ENCODE results near the gene PMVK.
A peak's percentile ranks its signal among the peaks of the same experiment; 100 is the strongest.

PMVK gene

DNA sequence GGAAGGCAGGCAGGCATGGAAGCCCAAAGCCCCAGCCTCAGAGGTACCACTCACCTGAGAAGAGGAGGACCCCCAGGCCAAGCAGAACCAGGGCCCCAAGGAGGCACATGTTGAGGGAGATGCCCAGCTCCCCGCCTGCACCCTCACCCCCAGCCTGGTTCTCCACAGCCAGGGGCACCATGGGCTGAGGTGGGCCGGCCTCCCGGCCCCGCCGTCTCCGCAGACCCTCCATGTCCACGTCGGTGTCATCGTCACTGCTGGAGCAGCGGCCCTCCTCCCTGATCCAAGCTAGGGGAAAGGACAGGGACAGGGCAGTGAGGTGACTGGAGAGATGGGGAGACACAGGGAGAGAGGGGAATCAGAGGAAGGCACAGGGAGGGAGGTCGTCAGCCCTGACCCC, 11.6 kb upstream of the PMVK start:
- Histone ChIP-seq H3K27me3 (ENCODE audit: low read depth) (no peaks in the 10 kb centered on the region), H3K9me3 (no peaks in the 10 kb centered on the region), H3K4me1 (peaks cover 10% of the 10 kb centered on the region; the same call in 1 of the 2 replicates), H3K36me3 (replicated peaks) (no peaks in the 10 kb centered on the region), H3K4me3 (no peak overlapping the region)
- in situ Hi-C loops (cut with MboI; ENCODE audit: low sequenced_read_pairs), result no loop called here
- no peak for DNase-seq (ENCODE audit: low spot score in 2 of 2)

GRCh38 chr1:154945962-154946850, 9.7 kb upstream of the PMVK start:
- in situ Hi-C loops (cut with MboI; ENCODE audit: low sequenced_read_pairs), result no loop called here
- no peak overlapping the region for H3K4me3 ChIP-seq
- H3K36me3 ChIP-seq (replicated peaks), result no peaks in the 10 kb centered on the region
- no peak for DNase-seq (ENCODE audit: low spot score in 2 of 2)
- peaks cover 10% of the 10 kb centered on the region; the same call in 1 of the 2 replicates for H3K4me1 ChIP-seq
- H3K9me3 ChIP-seq, result no peaks in the 10 kb centered on the region
- no peaks in the 10 kb centered on the region for H3K27me3 ChIP-seq (ENCODE audit: low read depth)

- Histone ChIP-seq H3K4me1 (peaks cover 15% of the 10 kb centered on the region), H3K4me3 (no peak overlapping the region), H3K9me3 (no peaks in the 10 kb centered on the region), H3K36me3 (replicated peaks) (no peaks in the 10 kb centered on the region), H3K27me3 (ENCODE audit: low read depth) (no peaks in the 10 kb centered on the region)
- in situ Hi-C loops (cut with MboI; ENCODE audit: low sequenced_read_pairs), result no loop called here
- DNase-seq (ENCODE audit: low spot score in 2 of 2), result no peak
Observed at GRCh38 chr1:154945160-154945961, 8.8 kb upstream of the PMVK start.

DNA sequence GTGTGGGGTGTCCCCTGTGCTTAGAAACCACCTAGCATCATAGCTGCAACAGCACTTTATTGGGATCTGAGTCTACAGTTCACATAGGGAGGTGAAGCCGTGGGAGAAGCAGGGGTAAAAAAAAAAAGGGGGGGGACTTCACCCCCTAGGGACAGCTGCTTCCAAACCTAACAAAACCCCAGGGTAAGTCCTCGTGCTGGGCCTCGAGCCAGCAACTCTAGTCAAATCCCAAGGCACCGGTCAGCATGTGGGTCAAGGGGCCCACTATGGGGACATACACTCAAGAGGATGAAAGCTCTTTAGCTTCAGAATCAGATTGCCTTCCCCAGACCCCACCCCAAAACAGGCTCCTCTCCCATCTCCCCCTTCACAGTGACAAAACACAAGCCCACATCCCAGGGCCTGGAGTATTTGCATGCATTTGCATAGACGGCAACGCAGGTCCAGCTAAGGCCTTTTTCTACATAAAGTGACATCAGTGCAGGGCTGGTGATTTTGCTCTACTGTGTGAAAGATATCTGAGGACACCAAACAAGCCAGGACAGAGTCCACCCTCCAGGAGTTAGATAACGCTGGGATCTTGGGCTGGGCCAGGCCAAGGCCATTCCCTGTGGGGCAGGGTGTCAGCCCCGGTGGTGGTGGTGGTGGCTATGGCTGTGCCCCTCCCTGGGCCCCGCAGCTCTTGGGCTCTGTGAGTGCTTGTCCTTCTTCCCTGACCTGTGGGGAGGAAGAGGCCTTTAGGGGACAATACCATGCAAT, 8.1 kb upstream of the PMVK start:
- Histone ChIP-seq H3K27me3 (ENCODE audit: low read depth) (no peaks in the 10 kb centered on the region), H3K4me1 (peaks cover 19% of the 10 kb centered on the region), H3K36me3 (replicated peaks) (no peaks in the 10 kb centered on the region), H3K9me3 (no peaks in the 10 kb centered on the region), H3K4me3 (no peak overlapping the region)
- in situ Hi-C loops (cut with MboI; ENCODE audit: low sequenced_read_pairs), result no loop called here
- DNase-seq (ENCODE audit: low spot score in 2 of 2), result no peak

- H3K4me1 ChIP-seq, result peaks cover 19% of the 10 kb centered on the region
Observed at GRCh38 chr1:154943649-154944400, 7.3 kb upstream of the PMVK start.

GRCh38 chr1:154941333-154942013, 5.0 kb upstream of the PMVK start:
- in situ Hi-C loops (cut with MboI; ENCODE audit: low sequenced_read_pairs), result no loop called here
- Histone ChIP-seq H3K4me1 (peaks cover 21% of the 10 kb centered on the region), H3K9me3 (no peaks in the 10 kb centered on the region), H3K36me3 (replicated peaks) (no peaks in the 10 kb centered on the region), H3K27me3 (ENCODE audit: low read depth) (no peaks in the 10 kb centered on the region), H3K4me3 (no peak overlapping the region)
- peak in 1 of 2 experiments; percentile 60 for DNase-seq (ENCODE audit: low spot score in 2 of 2)

More at GRCh38 chr1:154943649-154944400, 7.3 kb upstream of the PMVK start:
- in situ Hi-C loops (cut with MboI; ENCODE audit: low sequenced_read_pairs), result no loop called here
- DNase-seq (ENCODE audit: low spot score in 2 of 2), result peak; percentile 58 to 75
- no peaks in the 10 kb centered on the region for H3K9me3 ChIP-seq
- H3K4me3 ChIP-seq, result no peak overlapping the region
- H3K36me3 ChIP-seq (replicated peaks), result no peaks in the 10 kb centered on the region
- H3K27me3 ChIP-seq (ENCODE audit: low read depth), result no peaks in the 10 kb centered on the region

DNA sequence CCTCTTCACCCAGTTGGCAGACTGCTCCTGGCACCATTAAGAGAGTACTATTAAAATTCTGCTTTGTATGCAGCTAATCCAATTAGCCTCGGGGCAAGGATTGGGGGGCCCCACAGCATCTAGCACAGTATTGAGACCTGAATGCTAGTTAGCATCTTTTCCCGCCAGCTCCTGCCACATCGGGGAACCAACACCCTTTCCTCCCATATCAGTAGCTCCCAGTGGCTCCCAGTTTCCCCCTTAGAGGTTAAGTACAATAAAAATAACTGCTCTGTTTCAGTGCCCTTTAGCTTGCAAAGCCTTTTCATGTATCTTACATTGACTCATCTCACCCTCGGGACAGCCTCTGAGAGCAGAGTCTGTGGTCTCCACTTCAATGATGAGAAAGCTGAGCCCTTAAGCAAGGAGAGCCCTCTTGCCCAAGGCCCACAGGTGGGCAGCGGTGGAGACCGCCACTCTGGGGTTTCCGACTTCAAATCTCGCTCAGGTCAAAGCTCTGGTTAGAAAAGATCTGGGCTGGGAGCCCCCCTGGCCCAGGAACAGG, 4.2 kb upstream of the PMVK start:
- no peak overlapping the region for H3K4me3 ChIP-seq
- no peaks in the 10 kb centered on the region for H3K36me3 ChIP-seq (replicated peaks)
- H3K27me3 ChIP-seq (ENCODE audit: low read depth), result no peaks in the 10 kb centered on the region
- peaks cover 28% of the 10 kb centered on the region for H3K4me1 ChIP-seq
- peak in 1 of 2 experiments; percentile 63 for DNase-seq (ENCODE audit: low spot score in 2 of 2)
- no peaks in the 10 kb centered on the region for H3K9me3 ChIP-seq
- in situ Hi-C loops (cut with MboI; ENCODE audit: low sequenced_read_pairs), result no loop called here

- no peaks in the 10 kb centered on the region for H3K36me3 ChIP-seq (replicated peaks)
- H3K9me3 ChIP-seq, result no peaks in the 10 kb centered on the region
- no peaks in the 10 kb centered on the region for H3K27me3 ChIP-seq (ENCODE audit: low read depth)
- no peak for DNase-seq (ENCODE audit: low spot score in 2 of 2)
- peaks cover 29% of the 10 kb centered on the region for H3K4me1 ChIP-seq
- in situ Hi-C loops (cut with MboI; ENCODE audit: low sequenced_read_pairs), result no loop called here
- no peak overlapping the region for H3K4me3 ChIP-seq
Observed at GRCh38 chr1:154940213-154940560, 3.7 kb upstream of the PMVK start.

GRCh38 chr1:154938604-154939399, 2.3 kb upstream of the PMVK start:
- H3K4me3 ChIP-seq, result no peak overlapping the region
- peaks cover 25% of the 10 kb centered on the region for H3K4me1 ChIP-seq
- H3K27me3 ChIP-seq (ENCODE audit: low read depth), result no peaks in the 10 kb centered on the region
- H3K36me3 ChIP-seq (replicated peaks), result no peaks in the 10 kb centered on the region
- no peaks in the 10 kb centered on the region for H3K9me3 ChIP-seq
- DNase-seq (ENCODE audit: low spot score in 2 of 2), result no peak
- in situ Hi-C loops (cut with MboI; ENCODE audit: low sequenced_read_pairs), result no loop called here

DNA sequence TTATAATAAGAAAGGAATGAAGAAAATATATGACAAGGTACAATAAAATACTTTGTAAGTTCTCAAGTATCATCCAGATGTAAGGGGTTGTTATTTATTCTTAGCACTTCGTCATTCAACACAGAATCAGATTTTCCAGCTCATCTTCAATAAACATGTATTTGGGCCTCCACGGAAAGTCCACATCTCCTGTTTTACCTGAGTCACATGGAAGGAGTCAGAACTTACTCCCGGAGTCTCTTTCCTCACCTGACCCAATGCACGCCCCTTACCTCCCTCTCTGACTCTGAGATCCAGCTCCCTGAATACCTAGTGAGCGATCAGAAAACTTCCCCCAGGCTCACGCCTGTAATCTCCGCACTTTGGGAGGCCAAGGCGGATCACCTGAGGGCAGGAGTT, 1.5 kb upstream of the PMVK start:
- Histone ChIP-seq H3K4me3 (no peak overlapping the region), H3K27me3 (ENCODE audit: low read depth) (no peaks in the 10 kb centered on the region), H3K36me3 (replicated peaks) (no peaks in the 10 kb centered on the region), H3K9me3 (no peaks in the 10 kb centered on the region), H3K4me1 (peaks cover 20% of the 10 kb centered on the region)
- DNase-seq (ENCODE audit: low spot score in 2 of 2), result no peak
- in situ Hi-C loops (cut with MboI; ENCODE audit: low sequenced_read_pairs), result no loop called here

- H3K36me3 ChIP-seq (replicated peaks), result no peaks in the 10 kb centered on the region
- H3K27me3 ChIP-seq (ENCODE audit: low read depth), result no peaks in the 10 kb centered on the region
- H3K4me1 ChIP-seq, result peaks cover 20% of the 10 kb centered on the region
- no peaks in the 10 kb centered on the region for H3K9me3 ChIP-seq
- peak overlapping the region; percentile 60 for H3K4me3 ChIP-seq
- DNase-seq (ENCODE audit: low spot score in 2 of 2), result peak; percentile 79 to 90
- in situ Hi-C loops (cut with MboI; ENCODE audit: low sequenced_read_pairs), result no loop called here
Observed at GRCh38 chr1:154937085-154937987, 817 bp upstream of the PMVK start.
